SJSA1 (cell line): ENCODE results near the gene PKD1L1. TPM values are rescaled to one million over a fixed set of nuclear protein-coding genes. Genes with fewer than 3 reads are reported as not detected.

Source experiments
- DNase-seq, 2 experiments: peaks; one replicate each; pipeline ENCODE4 v3.0.0-alpha.2; 2015 to 2020; ENCODE audit warnings: low spot score in 2 of 2, low read depth in 1 of 2
- H3K27ac ChIP-seq: fragments of 250-450 bp; sonication (Bioruptor Pico); 2 replicates; pipeline ENCODE4 v1.5.1; 2020; ENCODE audit warnings: mild to moderate bottlenecking, moderate library complexity
- H3K27me3 ChIP-seq: fragments of 250-450 bp; sonication (Bioruptor Pico); replicated peaks from 2 replicates; pipeline ENCODE4 v1.5.1; 2020; ENCODE audit warnings: mild to moderate bottlenecking, moderate library complexity
- H3K36me3 ChIP-seq: fragments of 250-450 bp; sonication (Bioruptor Pico); 2 replicates; pipeline ENCODE4 v1.5.1; 2020; ENCODE audit warnings: mild to moderate bottlenecking
- H3K4me1 ChIP-seq: fragments of 250-450 bp; sonication (Bioruptor Pico); replicated peaks from 2 replicates; pipeline ENCODE4 v1.6.1; 2021; ENCODE audit warnings: mild to moderate bottlenecking
- H3K4me3 ChIP-seq: fragments of 250-450 bp; sonication (Bioruptor Pico); 2 replicates; pipeline ENCODE4 v1.5.1; 2020; ENCODE audit warnings: mild to moderate bottlenecking
- H3K9me3 ChIP-seq: fragments of 250-450 bp; sonication (Bioruptor Pico); replicated peaks from 2 replicates; pipeline ENCODE4 v1.5.1; 2020; ENCODE audit warnings: mild to moderate bottlenecking
- total RNA-seq: library from RNA; depleted of rRNA; stranded (reverse); fragments of >200 nt; shearing (Covaris generic); gene quantifications from 2 replicates; pipeline ENCODE4 v1.2.3, GENCODE V29; 2014

Gene PKD1L1
- total RNA-seq, 1 experiment from 2014 or later = 0.53 TPM

DNA sequence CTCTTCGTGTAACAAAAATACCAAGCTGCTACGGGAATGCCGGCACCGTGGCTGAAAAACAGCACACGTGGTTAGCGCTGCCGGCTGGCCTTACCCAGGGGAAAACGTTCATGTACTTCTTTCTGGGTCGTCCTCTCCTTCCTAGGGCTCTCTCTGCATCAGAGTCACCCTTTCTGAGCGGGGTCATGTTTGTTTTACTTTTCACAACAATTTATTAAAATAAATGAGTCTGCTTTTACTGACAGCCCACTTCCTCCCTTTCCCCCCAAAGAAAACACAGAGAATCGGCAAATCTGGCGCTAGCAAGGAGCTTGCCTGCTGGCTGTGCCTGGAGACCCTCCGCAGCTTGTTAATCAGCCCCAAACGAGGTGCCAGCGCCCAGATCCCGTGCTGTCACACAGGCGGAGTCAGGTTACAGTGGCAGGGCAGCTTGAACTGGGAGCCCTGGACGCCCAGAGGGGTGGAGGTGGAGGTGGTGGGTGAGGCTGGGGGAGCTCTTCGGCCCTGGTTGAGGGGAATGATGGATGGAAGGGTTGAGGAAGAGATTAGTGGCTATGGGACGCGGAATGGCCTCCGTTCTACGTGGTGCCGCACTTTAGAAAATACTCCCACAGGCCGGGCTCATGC is 204.2 kb downstream of the PKD1L1 start:
- Histone ChIP-seq H3K4me3 (no peak overlapping the region), H3K27ac (no peak overlapping the region), H3K9me3 (no peaks in the 10 kb centered on the region), H3K36me3 (no peaks in the 10 kb centered on the region), H3K27me3 (no peaks in the 10 kb centered on the region), H3K4me1 (peaks cover 41% of the 10 kb centered on the region)
- DNase-seq = peak in 1 of 2 experiments; percentile 22

- Histone ChIP-seq H3K4me1 (peaks cover 44% of the 10 kb centered on the region), H3K27me3 (no peaks in the 10 kb centered on the region), H3K27ac (no peak overlapping the region), H3K36me3 (no peaks in the 10 kb centered on the region), H3K4me3 (no peak overlapping the region), H3K9me3 (no peaks in the 10 kb centered on the region)
- DNase-seq = peak in 1 of 2 experiments; percentile 50
These were observed 206.3 kb downstream of the PKD1L1 start for GRCh38 chr7:47741984-47742383.

GRCh38 chr7:47739891-47740290 is 208.4 kb downstream of the PKD1L1 start:
- Histone ChIP-seq H3K4me1 (peaks cover 44% of the 10 kb centered on the region), H3K27me3 (no peaks in the 10 kb centered on the region), H3K9me3 (no peaks in the 10 kb centered on the region), H3K36me3 (no peaks in the 10 kb centered on the region), H3K4me3 (no peak overlapping the region), H3K27ac (no peak overlapping the region)
- DNase-seq = peak in 1 of 2 experiments; percentile 60

GRCh38 chr7:47739301-47739875 is 208.9 kb downstream of the PKD1L1 start:
- H3K9me3 ChIP-seq = no peaks in the 10 kb centered on the region
- H3K36me3 ChIP-seq = no peaks in the 10 kb centered on the region
- no peak overlapping the region for H3K4me3 ChIP-seq
- no peak overlapping the region for H3K27ac ChIP-seq
- H3K4me1 ChIP-seq = peaks cover 44% of the 10 kb centered on the region
- H3K27me3 ChIP-seq = no peaks in the 10 kb centered on the region
- DNase-seq = peak in 1 of 2 experiments; percentile 23

- H3K4me1 ChIP-seq = peaks cover 37% of the 10 kb centered on the region
- no peak overlapping the region for H3K27ac ChIP-seq
- no peak overlapping the region for H3K4me3 ChIP-seq
- H3K9me3 ChIP-seq = no peaks in the 10 kb centered on the region
- DNase-seq = no peak
- H3K36me3 ChIP-seq = no peaks in the 10 kb centered on the region
- no peaks in the 10 kb centered on the region for H3K27me3 ChIP-seq
These were observed 209.6 kb downstream of the PKD1L1 start for GRCh38 chr7:47738563-47739166.

DNA sequence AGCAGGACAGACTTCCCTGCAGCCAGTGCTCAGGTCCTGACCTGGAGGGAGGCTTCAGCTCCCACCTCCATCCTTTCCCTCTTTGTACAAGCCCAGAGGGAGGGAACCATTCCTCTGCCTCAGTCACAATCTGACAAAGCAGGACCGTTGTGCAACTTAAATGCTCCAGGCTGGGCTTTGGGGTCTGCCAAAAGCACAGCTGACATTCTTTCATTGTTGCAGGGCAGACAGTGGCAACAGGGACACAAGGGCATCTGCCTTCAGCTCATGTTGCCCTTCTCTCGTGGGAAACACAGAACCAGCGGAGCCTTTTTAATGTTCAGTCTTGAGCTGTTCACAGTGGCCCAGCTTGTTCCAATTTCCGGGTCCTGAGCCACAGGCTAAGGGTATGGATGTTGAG is 210.7 kb downstream of the PKD1L1 start:
- H3K4me1 ChIP-seq = peaks cover 34% of the 10 kb centered on the region
- DNase-seq = no peak
- no peaks in the 10 kb centered on the region for H3K27me3 ChIP-seq
- no peak overlapping the region for H3K4me3 ChIP-seq
- H3K9me3 ChIP-seq = no peaks in the 10 kb centered on the region
- no peaks in the 10 kb centered on the region for H3K36me3 ChIP-seq
- H3K27ac ChIP-seq = no peak overlapping the region

GRCh38 chr7:47735431-47736345 is 212.6 kb downstream of the PKD1L1 start:
- Histone ChIP-seq H3K4me1 (peaks cover 19% of the 10 kb centered on the region), H3K4me3 (no peak overlapping the region), H3K27me3 (no peaks in the 10 kb centered on the region), H3K36me3 (no peaks in the 10 kb centered on the region), H3K27ac (no peak overlapping the region), H3K9me3 (no peaks in the 10 kb centered on the region)
- DNase-seq = no peak

- Histone ChIP-seq H3K27me3 (no peaks in the 10 kb centered on the region), H3K36me3 (no peaks in the 10 kb centered on the region), H3K9me3 (no peaks in the 10 kb centered on the region), H3K4me1 (peaks cover 12% of the 10 kb centered on the region), H3K4me3 (no peak overlapping the region), H3K27ac (no peak overlapping the region)
- DNase-seq = no peak
These were observed 213.3 kb downstream of the PKD1L1 start for GRCh38 chr7:47734949-47735291.

DNA sequence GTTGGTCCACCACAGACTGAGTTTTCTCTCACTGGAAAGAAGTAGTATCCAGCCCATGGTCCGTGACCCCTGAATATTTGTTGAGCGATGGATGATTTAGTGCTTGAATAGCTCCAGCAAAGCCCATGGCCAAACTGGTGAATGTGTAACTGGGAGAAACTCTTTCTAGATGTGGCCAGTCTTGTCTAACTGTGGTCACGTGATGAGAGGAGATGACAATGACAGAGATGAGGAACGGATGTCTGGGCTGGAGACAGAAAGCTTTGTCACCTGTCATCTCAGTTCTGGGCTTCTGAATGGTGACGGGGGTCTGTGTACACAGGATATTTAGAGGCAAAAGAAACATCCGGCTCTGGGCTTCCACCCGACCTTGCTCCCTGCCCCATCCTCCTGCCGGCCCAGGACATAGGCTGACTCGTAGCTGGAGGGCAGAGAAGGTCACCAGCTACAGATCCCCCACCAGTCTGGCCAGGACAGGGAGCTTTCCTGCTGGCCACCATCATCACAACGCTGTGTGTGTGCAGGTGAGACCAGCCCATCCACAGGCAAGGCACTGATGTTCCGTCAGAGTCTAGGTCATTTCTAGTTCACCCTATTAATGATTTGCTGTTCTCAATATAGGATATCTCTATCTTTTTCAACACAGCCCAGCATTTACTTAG is 213.8 kb downstream of the PKD1L1 start:
- no peaks in the 10 kb centered on the region for H3K27me3 ChIP-seq
- no peaks in the 10 kb centered on the region for H3K36me3 ChIP-seq
- no peak overlapping the region for H3K27ac ChIP-seq
- no peak for DNase-seq
- no peak overlapping the region for H3K4me3 ChIP-seq
- no peaks in the 10 kb centered on the region for H3K9me3 ChIP-seq
- peaks cover 6% of the 10 kb centered on the region for H3K4me1 ChIP-seq

- Histone ChIP-seq H3K9me3 (no peaks in the 10 kb centered on the region; the same call in 1 of the 2 replicates), H3K4me1 (peaks cover 9% of the 10 kb centered on the region), H3K27ac (no peak overlapping the region), H3K27me3 (no peaks in the 10 kb centered on the region), H3K36me3 (no peaks in the 10 kb centered on the region), H3K4me3 (no peak overlapping the region)
- no peak for DNase-seq
These were observed 218.1 kb downstream of the PKD1L1 start for GRCh38 chr7:47730142-47730541.

GRCh38 chr7:47726047-47726726 is 222.1 kb downstream of the PKD1L1 start:
- H3K4me3 ChIP-seq = no peak overlapping the region
- H3K27ac ChIP-seq = no peak overlapping the region
- peaks cover 22% of the 10 kb centered on the region for H3K4me1 ChIP-seq
- no peaks in the 10 kb centered on the region; the same call in 1 of the 2 replicates for H3K9me3 ChIP-seq
- H3K36me3 ChIP-seq = no peaks in the 10 kb centered on the region
- DNase-seq = no peak
- H3K27me3 ChIP-seq = no peaks in the 10 kb centered on the region

DNA sequence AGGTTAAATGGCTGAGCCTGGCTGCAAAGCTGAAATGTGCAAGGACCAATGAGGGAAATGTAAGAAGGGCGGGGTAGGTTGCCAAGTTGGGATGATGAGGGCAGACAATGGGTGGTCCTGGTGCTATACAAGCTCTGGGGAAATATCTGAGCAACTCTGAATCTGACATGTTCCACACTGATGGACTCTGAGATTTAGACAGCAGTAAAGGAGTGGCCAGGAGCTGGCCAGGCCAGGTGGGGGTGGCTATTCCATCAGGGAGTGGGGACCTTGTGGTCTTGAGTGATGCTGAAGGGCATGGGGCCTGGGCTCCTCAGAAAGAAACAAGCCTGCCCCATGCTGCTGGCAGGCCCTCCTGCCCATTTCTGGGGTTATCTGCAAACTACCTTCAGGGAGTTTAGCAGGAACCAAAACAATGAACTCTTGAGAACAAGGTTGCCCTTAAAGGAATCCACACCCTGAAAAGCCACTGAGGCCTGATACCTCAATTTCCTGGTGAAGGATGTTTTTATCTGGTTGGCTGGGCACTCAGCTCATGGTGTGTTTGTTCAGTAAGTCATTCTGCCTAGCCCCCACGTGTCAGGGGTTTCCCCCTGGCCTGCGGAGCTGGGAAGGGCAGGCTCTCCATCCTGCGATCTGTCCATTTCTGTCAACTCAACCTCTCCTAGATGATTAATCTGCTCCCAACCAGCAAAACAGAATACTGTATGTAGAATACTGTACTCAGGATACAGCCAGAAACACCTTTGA is 223.1 kb downstream of the PKD1L1 start:
- Histone ChIP-seq H3K27me3 (no peaks in the 10 kb centered on the region), H3K36me3 (no peaks in the 10 kb centered on the region), H3K27ac (peak overlapping the region; percentile 85), H3K4me1 (peaks cover 22% of the 10 kb centered on the region), H3K9me3 (no peaks in the 10 kb centered on the region; the same call in 1 of the 2 replicates), H3K4me3 (no peak overlapping the region)
- peak in 1 of 2 experiments; percentile 31 for DNase-seq
